HUES6 (cell line): ENCODE results near the gene RPL32.
"Not testable (repeated sequence)": the region's sequence is repeated elsewhere in the genome, so short reads cannot be mapped to it uniquely, and the experiment has no call there.

ENCODE experiments used
- H3K27ac ChIP-seq: 2 replicates; pipeline ENCODE4 v1.7.0; 2013; ENCODE audit warnings: low read depth, mild to moderate bottlenecking, low read length, inconsistent platforms
- H3K27me3 ChIP-seq: 2 replicates; pipeline ENCODE4 v1.6.1; 2013; ENCODE audit warnings: low read length; ENCODE audit not compliant: control insufficient read depth, insufficient read depth
- H3K36me3 ChIP-seq: 2 replicates; pipeline ENCODE4 v1.6.1; 2013; ENCODE audit warnings: low read length; ENCODE audit not compliant: control insufficient read depth, insufficient read depth
- H3K4me1 ChIP-seq: 2 replicates; pipeline ENCODE4 v1.6.1; 2013; ENCODE audit warnings: low read length; ENCODE audit not compliant: control insufficient read depth, insufficient read depth
- H3K4me3 ChIP-seq: 2 replicates; pipeline ENCODE4 v1.5.1; 2013; ENCODE audit warnings: low read depth, low read length
- H3K9ac ChIP-seq: one replicate; pipeline ENCODE4 v1.6.1; 2013; ENCODE audit warnings: mild to moderate bottlenecking, low read length
- H3K9me3 ChIP-seq: 2 replicates; pipeline ENCODE4 v1.6.1; 2013; ENCODE audit warnings: low read depth, low read length; ENCODE audit not compliant: control insufficient read depth, insufficient read depth

RPL32 gene

GRCh38 chr3:12803371-12803770 lies 38.0 kb downstream of the RPL32 start:
- no peak overlapping the region for H3K9ac ChIP-seq

DNA sequence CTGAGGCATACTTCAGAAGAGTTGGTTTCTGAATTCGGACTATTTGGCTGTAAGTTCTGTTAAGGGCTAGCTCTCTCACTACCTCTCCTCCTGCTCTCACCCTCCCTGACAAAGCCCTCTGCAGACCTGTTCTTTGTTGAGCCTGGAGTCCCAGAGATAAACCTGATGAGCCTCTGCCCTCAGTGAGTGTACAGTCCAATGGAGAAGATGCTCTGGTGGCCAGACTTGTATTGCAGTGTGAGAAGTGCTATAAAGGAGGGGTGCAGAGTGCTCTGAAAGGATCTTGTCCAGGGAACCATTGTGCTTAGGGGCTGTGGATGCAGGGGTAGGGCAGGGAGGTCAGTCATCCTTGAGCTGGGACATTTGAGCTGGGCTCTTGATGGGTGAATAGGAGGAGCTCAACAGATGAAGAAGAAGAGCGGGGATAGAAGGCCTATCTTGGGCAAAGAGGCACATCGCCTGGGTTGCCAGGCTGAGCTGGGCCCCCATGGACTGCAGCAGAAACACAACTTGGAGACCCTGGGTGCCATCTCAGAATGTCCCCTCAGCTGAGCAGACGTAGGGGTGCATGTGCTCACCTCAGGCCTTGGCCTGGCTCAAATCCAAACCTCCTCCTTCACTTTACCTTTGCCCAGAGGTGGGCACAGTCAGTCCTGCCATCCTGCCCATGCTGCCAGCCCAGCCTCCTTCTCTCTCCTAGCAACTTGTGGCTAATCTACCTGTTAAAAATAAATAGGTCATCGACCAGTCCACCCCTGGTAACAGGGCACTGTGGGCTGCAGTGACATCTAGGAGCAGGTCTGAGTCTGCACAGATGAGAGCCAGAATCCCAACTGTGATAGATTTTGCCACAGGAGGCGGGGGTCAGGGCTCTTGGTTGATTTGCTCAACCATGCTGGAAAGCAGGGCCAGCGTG lies 41.6 kb downstream of the RPL32 start:
- no peak overlapping the region for H3K9ac ChIP-seq
- peaks cover 16% of the 10 kb centered on the region for H3K36me3 ChIP-seq
- no peak overlapping the region for H3K4me3 ChIP-seq
- no peak overlapping the region for H3K27ac ChIP-seq
- no peaks in the 10 kb centered on the region for H3K9me3 ChIP-seq
- no peaks in the 10 kb centered on the region for H3K4me1 ChIP-seq
- H3K27me3 ChIP-seq, result no peaks in the 10 kb centered on the region

More at GRCh38 chr3:12803371-12803770, 38.0 kb downstream of the RPL32 start:
- Histone ChIP-seq H3K9me3 (no peaks in the 10 kb centered on the region), H3K27me3 (no peaks in the 10 kb centered on the region), H3K4me1 (no peaks in the 10 kb centered on the region), H3K36me3 (peaks cover 28% of the 10 kb centered on the region), H3K4me3 (no peak overlapping the region), H3K27ac (no peak overlapping the region)

DNA sequence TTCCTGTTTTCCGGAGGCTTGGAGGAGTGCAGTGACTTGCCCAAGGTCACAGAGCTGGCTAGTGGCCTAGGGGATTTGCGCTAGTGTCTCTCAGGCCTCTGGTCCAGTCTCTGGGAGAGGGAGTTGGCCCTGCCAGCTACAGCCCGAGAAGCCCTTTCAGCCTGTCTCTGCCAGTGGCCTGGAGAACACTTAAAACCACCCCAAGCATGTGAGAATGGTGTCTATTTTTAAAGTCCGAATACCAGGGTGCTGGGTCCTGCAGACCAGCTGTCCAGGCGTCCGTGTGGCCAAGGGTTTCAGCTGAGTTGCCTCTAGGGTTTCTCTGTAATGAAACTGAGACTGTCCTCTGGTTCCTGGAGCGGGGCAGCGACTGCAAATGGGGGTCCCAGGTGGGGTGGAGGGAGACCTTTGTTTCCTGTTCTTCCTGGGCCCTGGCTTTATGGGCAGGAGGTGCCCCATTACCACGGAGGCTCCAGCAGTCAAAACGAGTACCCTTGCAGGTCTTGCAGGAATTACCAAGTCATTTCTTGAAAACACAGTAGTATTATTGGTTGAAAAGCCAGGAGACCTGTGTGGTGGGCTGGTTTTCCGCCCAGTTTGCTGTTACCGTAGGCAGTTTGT lies 42.7 kb downstream of the RPL32 start:
- no peak overlapping the region for H3K4me3 ChIP-seq
- H3K36me3 ChIP-seq, result peaks cover 8% of the 10 kb centered on the region
- no peak overlapping the region for H3K27ac ChIP-seq
- H3K27me3 ChIP-seq, result no peaks in the 10 kb centered on the region
- H3K9ac ChIP-seq, result no peak overlapping the region
- H3K4me1 ChIP-seq, result no peaks in the 10 kb centered on the region
- H3K9me3 ChIP-seq, result no peaks in the 10 kb centered on the region

DNA sequence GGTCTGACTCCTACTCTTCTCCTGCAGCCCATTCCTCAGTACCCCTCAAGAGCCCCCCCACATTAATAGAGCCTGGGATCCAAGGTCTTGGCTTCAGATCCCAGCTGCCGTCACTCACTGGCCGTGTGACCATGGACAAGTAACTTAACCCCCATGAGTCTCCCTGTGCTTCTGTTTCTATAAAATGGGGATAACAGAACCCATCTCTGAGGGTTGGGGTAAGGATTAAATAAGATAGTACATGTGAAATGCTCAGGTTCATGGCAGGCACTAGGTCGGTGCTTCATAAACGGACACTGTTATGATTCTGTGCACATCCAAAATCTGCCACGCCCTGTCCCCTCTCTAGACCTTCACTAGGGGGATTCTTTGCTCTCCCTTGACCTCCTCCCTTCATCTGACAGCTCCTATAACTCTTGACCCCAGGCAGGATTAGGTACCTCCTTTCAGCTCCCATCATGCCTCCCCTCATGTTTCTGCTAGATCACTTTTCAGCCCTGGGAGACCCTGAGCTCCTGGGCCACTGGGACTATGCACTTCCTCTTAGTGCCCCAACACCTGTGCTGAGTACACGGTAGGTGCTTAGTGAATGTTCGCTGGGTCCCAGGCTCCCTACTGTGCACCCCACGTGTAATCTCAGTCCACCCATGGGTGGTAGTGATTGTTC lies 43.3 kb downstream of the RPL32 start:
- H3K9me3 ChIP-seq, result no peaks in the 10 kb centered on the region
- H3K9ac ChIP-seq, result no peak overlapping the region
- H3K4me3 ChIP-seq, result no peak overlapping the region
- H3K27ac ChIP-seq, result no peak overlapping the region
- H3K36me3 ChIP-seq, result 0 out of 2 replicates have a peak, but pooled peaks cover 3% of the 10 kb centered on the region
- no peaks in the 10 kb centered on the region for H3K4me1 ChIP-seq
- no peaks in the 10 kb centered on the region for H3K27me3 ChIP-seq

- H3K4me1 ChIP-seq, result no peaks in the 10 kb centered on the region
- no peaks in the 10 kb centered on the region for H3K9me3 ChIP-seq
- H3K36me3 ChIP-seq, result 0 out of 2 replicates have a peak, but pooled peaks cover 3% of the 10 kb centered on the region
- H3K4me3 ChIP-seq, result peak overlapping the region; percentile 84
- no peaks in the 10 kb centered on the region for H3K27me3 ChIP-seq
- H3K27ac ChIP-seq, result no peak overlapping the region
- no peak overlapping the region for H3K9ac ChIP-seq
Observed at GRCh38 chr3:12797124-12797891, 44.1 kb downstream of the RPL32 start.

- Histone ChIP-seq H3K9ac (peak within 1 kb of the TSS; percentile 68), H3K27me3 (no peaks in the 10 kb centered on the region), H3K36me3 (0 out of 2 replicates have a peak, but pooled peaks cover 3% of the 10 kb centered on the region), H3K9me3 (no peaks in the 10 kb centered on the region), H3K4me3 (peak within 1 kb of the TSS; percentile 84), H3K27ac (no peak within 1 kb of the TSS), H3K4me1 (no peaks in the 10 kb centered on the region)
Observed at GRCh38 chr3:12796171-12797123, 44.9 kb downstream of the RPL32 start, which contains the start of gene CAND2. Gene CAND2 (plus strand): TSS chr3:12796680. CDS start chr3:12796721, 41 bp downstream.

- no peaks in the 10 kb centered on the region for H3K36me3 ChIP-seq
- H3K9ac ChIP-seq, result no peak overlapping the region
- no peak overlapping the region for H3K27ac ChIP-seq
- no peak overlapping the region for H3K4me3 ChIP-seq
- H3K27me3 ChIP-seq, result no peaks in the 10 kb centered on the region
- H3K9me3 ChIP-seq, result no peaks in the 10 kb centered on the region
- H3K4me1 ChIP-seq, result no peaks in the 10 kb centered on the region
Observed at GRCh38 chr3:12793701-12794100, 47.7 kb downstream of the RPL32 start.

- no peaks in the 10 kb centered on the region for H3K36me3 ChIP-seq
- no peaks in the 10 kb centered on the region for H3K4me1 ChIP-seq
Observed at GRCh38 chr3:12791430-12791829, 49.9 kb downstream of the RPL32 start.

GRCh38 chr3:12787967-12788690 lies 53.2 kb downstream of the RPL32 start:
- not testable (repeated sequence) for H3K9ac ChIP-seq, H3K4me1 ChIP-seq, H3K9me3 ChIP-seq, H3K4me3 ChIP-seq, H3K27me3 ChIP-seq, H3K27ac ChIP-seq, H3K36me3 ChIP-seq

More at GRCh38 chr3:12791430-12791829, 49.9 kb downstream of the RPL32 start:
- Histone ChIP-seq H3K9me3 (no peaks in the 10 kb centered on the region), H3K4me3 (no peak overlapping the region), H3K27ac (no peak overlapping the region), H3K27me3 (no peaks in the 10 kb centered on the region), H3K9ac (no peak overlapping the region)
